Activated gamma-delta T cell treated with anti-CD3 and anti-CD28 coated beads, Interleukin-2, amount 50 U/mL, for 16 hours (primary cell): ENCODE results near the gene BCAP31.
"Not testable (repeated sequence)": the region's sequence is repeated elsewhere in the genome, so short reads cannot be mapped to it uniquely, and the experiment has no call there.

Experiments used
- DNase-seq: peaks from one replicate; pipeline ENCODE4 v3.0.0-alpha.2; 2020; ENCODE audit warnings: low read depth

Gene BCAP31

GRCh38 chrX:153693216-153694086 lies 30.7 kb downstream of the BCAP31 start:
- no peak for DNase-seq

GRCh38 chrX:153692611-153693156 lies 31.5 kb downstream of the BCAP31 start:
- DNase-seq, result no peak

GRCh38 chrX:153692003-153692402 lies 32.2 kb downstream of the BCAP31 start:
- no peak for DNase-seq

- not testable (repeated sequence) for DNase-seq
Observed at GRCh38 chrX:153691032-153691827, 33.0 kb downstream of the BCAP31 start.

- DNase-seq, result no peak
Observed at GRCh38 chrX:153690466-153690865, 33.7 kb downstream of the BCAP31 start.

- no peak for DNase-seq
Observed at GRCh38 chrX:153689654-153690465, 34.3 kb downstream of the BCAP31 start.

- no peak for DNase-seq
Observed at GRCh38 chrX:153688911-153689590, 35.1 kb downstream of the BCAP31 start.

GRCh38 chrX:153688506-153688905 lies 35.7 kb downstream of the BCAP31 start:
- no peak for DNase-seq

GRCh38 chrX:153688071-153688470 lies 36.1 kb downstream of the BCAP31 start:
- no peak for DNase-seq

GRCh38 chrX:153687121-153688039 lies 36.8 kb downstream of the BCAP31 start, which contains the start of gene SLC6A8:
Gene SLC6A8 (plus strand): TSS chrX:153687926. CDS start chrX:153688575, 649 bp downstream.
- DNase-seq, result no peak

GRCh38 chrX:153686711-153687110 lies 37.5 kb downstream of the BCAP31 start:
- no peak for DNase-seq

- no peak for DNase-seq
Observed at GRCh38 chrX:153685751-153686696, 38.2 kb downstream of the BCAP31 start.

- DNase-seq, result no peak
Observed at GRCh38 chrX:153685156-153685536, 39.0 kb downstream of the BCAP31 start.

- no peak for DNase-seq
Observed at GRCh38 chrX:153684467-153685155, 39.6 kb downstream of the BCAP31 start.

GRCh38 chrX:153683486-153683885 lies 40.7 kb downstream of the BCAP31 start:
- not testable (repeated sequence) for DNase-seq

GRCh38 chrX:153681175-153681574 lies 43.0 kb downstream of the BCAP31 start:
- DNase-seq, result no peak

GRCh38 chrX:153674219-153674851 lies 49.9 kb downstream of the BCAP31 start:
- DNase-seq, result no peak
